ENCODE results near the gene PTGDR.
A peak's percentile ranks its signal among the peaks of the same experiment; 100 is the strongest.

PTGDR gene

DNA sequence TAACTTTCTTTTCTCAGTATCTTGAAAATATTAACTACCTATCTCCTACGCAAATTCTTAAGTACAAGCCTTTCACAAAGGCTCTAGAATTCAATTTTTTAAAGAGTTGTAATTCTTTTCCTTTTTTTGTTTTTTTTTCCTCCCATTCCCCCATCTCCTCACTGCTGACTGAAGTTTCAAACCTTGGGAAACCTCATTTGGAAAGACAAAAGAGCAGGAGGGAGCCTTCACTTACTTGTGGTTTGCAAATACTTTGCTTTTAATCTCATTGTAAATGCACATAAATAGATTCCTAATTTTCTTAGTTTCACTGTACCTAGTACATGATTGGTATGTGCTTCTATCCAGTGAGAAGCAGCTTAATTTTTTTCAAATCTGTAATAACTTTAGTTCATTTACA lies 15.8 kb upstream of the PTGDR start:
- Mint-ChIP-seq H3K4me3 (no peak overlapping the region), H3K4me1 (peaks cover 18% of the 10 kb centered on the region), H3K27ac (no peak overlapping the region), H3K27me3 (no peaks in the 10 kb centered on the region), H3K9me3 (peaks cover 12 to 13% of the 10 kb centered on the region in 2 donors)
- DNase-seq: no peak
- ATAC-seq: no peak

DNA sequence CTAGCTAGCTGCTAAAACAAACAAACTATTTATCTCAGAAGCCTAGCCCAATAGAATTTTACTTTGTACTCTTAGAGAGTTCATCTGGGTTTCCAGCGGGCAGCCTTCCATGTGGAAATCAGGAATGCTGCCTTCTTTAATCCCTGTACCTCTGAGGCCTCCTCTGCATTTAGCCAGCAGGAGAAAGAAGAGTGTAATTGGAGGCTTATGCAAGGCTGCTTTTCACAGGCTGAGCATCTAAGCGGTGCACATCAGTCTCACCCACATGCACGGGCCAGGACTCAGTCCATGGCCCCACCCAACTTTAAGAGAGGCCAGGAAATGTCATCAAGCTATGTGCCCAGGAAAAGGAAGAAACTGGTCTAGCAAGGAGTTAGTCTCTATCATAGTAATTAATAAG lies 14.0 kb upstream of the PTGDR start:
- peaks cover 0 to 6% of the 10 kb centered on the region in 2 donors for H3K9me3 Mint-ChIP-seq
- no peak for ATAC-seq

DNA sequence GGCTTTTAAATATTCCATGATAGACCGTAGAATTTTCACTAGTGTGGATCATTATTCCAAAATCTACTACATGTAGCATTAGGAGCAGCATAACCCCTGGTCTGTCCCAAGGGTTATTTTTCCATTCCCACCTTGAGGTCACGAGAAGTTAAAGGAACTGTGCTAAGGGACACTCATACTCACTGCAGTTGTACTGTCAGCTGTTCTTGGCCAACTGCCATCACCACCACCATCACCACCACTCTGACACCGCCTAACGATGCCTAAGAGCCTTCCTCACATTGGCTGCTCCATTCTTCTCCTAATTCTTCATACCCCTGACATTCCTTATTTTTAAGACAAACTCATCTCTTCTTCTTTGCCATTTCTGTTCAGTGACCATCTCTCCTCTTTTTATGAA lies 13.4 kb upstream of the PTGDR start:
- no peak overlapping the region for H3K4me3 Mint-ChIP-seq
- no peak for DNase-seq
- no peak overlapping the region for H3K27ac Mint-ChIP-seq
- H3K9me3 Mint-ChIP-seq: peaks cover 0 to 6% of the 10 kb centered on the region in 2 donors
- H3K27me3 Mint-ChIP-seq: no peaks in the 10 kb centered on the region
- no peak for ATAC-seq
- no peaks in the 10 kb centered on the region for H3K4me1 Mint-ChIP-seq

More for the DNA sequence above, 14.0 kb upstream of the PTGDR start:
- no peak overlapping the region for H3K27ac Mint-ChIP-seq
- no peaks in the 10 kb centered on the region for H3K27me3 Mint-ChIP-seq
- peaks cover under 1% of the 10 kb centered on the region for H3K4me1 Mint-ChIP-seq
- H3K4me3 Mint-ChIP-seq: no peak overlapping the region
- DNase-seq: no peak

DNA sequence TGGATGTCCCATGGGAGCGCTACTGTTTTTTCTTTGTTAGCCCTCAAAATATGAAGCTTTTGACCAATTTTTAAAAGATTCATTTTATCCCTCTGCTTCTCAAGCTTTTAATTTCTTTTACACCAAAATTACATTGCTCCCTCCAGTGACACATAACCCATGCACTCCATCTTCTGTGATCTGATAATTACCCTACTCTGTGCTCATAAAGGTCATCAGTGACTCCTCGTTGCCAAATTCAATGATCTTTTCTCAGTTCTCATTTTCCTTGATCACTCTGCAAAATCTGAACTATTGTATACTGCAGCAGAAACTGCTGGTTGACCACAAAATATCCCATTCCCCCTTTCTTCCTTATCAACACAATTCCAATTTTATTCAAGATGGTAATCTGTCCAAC lies 8.7 kb upstream of the PTGDR start:
- ATAC-seq: no peak
- no peak for DNase-seq
- H3K27ac Mint-ChIP-seq: no peak overlapping the region
- H3K27me3 Mint-ChIP-seq: no peaks in the 10 kb centered on the region
- no peaks in the 10 kb centered on the region for H3K9me3 Mint-ChIP-seq
- H3K4me3 Mint-ChIP-seq: no peak overlapping the region
- H3K4me1 Mint-ChIP-seq: no peaks in the 10 kb centered on the region

DNA sequence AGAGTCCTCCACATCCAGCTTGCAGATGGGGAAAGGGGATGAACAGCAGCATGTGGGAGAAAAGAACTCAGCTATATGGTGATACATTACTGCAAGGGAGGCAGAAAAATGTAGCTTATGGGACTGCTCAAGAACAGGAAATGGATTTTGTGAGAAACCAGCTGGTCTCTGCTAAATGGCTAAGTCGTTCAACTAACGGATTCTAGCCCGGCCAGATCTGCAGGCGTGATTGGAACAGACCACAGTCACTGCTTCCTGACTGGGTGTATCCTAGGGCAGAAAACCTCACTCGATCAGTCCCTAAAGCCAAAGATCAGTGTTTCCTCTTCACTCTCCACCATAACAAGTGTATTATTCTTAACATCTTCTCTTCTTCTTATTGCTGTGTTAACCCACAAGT lies 8.1 kb upstream of the PTGDR start:
- no peak overlapping the region for H3K27ac Mint-ChIP-seq
- H3K4me1 Mint-ChIP-seq: no peaks in the 10 kb centered on the region
- DNase-seq (no peak), ATAC-seq (no peak)
- H3K27me3 Mint-ChIP-seq: no peaks in the 10 kb centered on the region
- no peaks in the 10 kb centered on the region for H3K9me3 Mint-ChIP-seq
- H3K4me3 Mint-ChIP-seq: no peak overlapping the region

DNA sequence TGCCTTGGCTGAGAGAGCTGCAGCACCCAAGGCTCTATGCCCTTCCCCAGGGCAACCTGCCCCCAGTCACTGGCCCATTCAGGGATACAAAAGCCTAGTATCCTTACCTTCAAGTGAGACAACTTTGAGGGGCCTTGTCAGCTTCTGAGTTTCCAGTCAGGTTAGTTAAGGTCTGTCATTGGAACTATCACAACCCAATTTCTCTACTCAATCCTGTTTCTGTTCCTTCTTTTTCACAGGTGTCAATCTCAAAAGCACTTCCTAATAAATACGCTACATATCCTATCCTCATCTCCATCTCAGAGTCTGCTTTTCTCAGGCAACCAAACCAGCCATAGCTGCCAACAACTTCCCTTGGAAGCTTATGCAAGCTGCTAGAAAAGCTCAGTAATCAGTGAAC lies 4.9 kb upstream of the PTGDR start:
- DNase-seq (no peak), ATAC-seq (no peak)
- no peaks in the 10 kb centered on the region for H3K9me3 Mint-ChIP-seq
- H3K27ac Mint-ChIP-seq: no peak overlapping the region
- no peak overlapping the region for H3K4me3 Mint-ChIP-seq
- H3K4me1 Mint-ChIP-seq: peaks cover 27% of the 10 kb centered on the region
- H3K27me3 Mint-ChIP-seq: peaks cover 13% of the 10 kb centered on the region

DNA sequence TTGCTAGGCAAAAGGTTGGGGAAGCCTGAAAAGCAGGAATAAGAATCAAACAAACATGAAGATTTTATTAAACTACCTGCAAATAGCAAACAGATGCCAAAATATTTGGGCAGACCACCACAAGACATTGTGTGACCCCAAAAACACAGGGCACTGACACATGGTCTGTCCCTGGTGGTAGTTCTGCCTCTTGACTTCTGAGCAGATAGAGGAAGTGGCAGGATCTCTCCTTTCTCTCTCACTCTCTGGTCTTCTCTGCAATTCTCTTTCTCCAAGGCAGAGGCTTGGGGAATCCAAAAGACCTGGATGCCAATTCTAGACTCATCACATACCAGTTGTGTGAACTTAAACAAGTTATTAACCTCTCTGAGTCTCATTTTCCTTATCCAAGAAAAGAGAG lies 4.3 kb upstream of the PTGDR start:
- ATAC-seq (no peak), DNase-seq (no peak)
- H3K27me3 Mint-ChIP-seq: peaks cover 19% of the 10 kb centered on the region
- no peaks in the 10 kb centered on the region for H3K9me3 Mint-ChIP-seq
- H3K4me3 Mint-ChIP-seq: no peak overlapping the region
- no peak overlapping the region for H3K27ac Mint-ChIP-seq
- H3K4me1 Mint-ChIP-seq: peaks cover 32% of the 10 kb centered on the region

DNA sequence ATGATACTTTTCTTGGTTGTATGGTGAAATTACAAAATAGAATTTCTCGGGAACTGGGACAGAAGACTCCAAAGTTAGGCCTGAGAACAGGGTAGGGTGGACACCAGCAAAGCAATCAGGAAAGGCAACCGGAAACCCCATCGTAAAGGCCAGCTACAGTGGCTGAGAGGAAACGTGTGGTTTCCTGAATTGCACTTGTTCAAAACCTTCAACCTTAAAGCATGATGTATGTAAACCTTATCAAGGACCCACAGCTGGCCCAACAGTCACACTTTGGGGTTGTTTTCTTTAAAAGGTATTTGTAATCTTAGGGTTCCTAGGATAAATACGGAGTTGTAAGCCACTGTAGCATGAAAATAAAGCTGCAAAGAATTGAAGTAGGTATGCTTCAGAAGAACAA lies 2.2 kb upstream of the PTGDR start:
- peaks cover 42% of the 10 kb centered on the region for H3K4me1 Mint-ChIP-seq
- no peak overlapping the region for H3K4me3 Mint-ChIP-seq
- no peak overlapping the region for H3K27ac Mint-ChIP-seq
- DNase-seq (no peak), ATAC-seq (no peak)
- peaks cover 39% of the 10 kb centered on the region for H3K27me3 Mint-ChIP-seq
- H3K9me3 Mint-ChIP-seq: no peaks in the 10 kb centered on the region

DNA sequence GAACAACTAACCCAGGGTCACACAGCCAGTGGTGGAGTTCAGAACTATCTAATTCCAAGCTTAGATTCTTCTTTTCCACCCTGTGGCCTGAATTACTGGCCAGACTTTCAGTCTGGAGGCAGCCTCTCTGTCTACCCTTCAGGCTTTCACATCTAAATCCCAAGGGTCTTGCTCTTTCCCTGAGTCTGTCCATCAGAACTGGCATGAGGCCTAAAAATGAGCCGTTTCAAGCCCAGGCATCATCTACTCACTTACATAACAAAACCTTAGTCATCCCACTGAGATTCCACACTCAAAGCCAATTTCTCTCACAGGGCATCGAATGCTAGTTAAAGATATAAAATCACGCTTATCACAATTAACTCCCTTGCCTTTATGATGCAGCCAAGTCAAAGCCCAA lies 1.3 kb upstream of the PTGDR start:
- Mint-ChIP-seq H3K4me1 (peaks cover 42% of the 10 kb centered on the region), H3K9me3 (no peaks in the 10 kb centered on the region), H3K27me3 (peaks cover 39% of the 10 kb centered on the region), H3K4me3 (no peak overlapping the region), H3K27ac (no peak overlapping the region)
- no peak for DNase-seq
- no peak for ATAC-seq

DNA sequence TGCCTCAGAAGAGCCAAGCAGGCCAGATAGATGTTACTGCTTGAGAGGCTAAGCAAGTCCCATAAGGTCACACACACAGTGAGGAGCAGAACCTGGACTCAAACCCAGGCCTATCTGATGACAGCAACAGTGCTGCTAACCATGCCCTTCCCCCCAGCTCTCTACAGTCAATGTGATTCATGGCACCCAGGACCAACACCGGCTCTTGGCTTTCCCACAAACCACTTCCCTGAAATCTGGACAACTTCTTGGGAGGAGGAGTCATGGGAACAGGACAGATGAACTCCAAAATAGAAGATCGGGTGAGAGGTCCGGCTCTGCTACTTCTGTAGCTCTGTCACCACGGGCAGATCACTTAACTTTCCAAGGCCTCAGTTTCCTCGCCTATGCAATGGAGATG lies 716 bp upstream of the PTGDR start:
- peaks cover 39% of the 10 kb centered on the region for H3K27me3 Mint-ChIP-seq
- DNase-seq (no peak), ATAC-seq (no peak)
- no peaks in the 10 kb centered on the region for H3K9me3 Mint-ChIP-seq
- H3K4me3 Mint-ChIP-seq: no peak overlapping the region
- no peak overlapping the region for H3K27ac Mint-ChIP-seq
- peaks cover 42% of the 10 kb centered on the region for H3K4me1 Mint-ChIP-seq

DNA sequence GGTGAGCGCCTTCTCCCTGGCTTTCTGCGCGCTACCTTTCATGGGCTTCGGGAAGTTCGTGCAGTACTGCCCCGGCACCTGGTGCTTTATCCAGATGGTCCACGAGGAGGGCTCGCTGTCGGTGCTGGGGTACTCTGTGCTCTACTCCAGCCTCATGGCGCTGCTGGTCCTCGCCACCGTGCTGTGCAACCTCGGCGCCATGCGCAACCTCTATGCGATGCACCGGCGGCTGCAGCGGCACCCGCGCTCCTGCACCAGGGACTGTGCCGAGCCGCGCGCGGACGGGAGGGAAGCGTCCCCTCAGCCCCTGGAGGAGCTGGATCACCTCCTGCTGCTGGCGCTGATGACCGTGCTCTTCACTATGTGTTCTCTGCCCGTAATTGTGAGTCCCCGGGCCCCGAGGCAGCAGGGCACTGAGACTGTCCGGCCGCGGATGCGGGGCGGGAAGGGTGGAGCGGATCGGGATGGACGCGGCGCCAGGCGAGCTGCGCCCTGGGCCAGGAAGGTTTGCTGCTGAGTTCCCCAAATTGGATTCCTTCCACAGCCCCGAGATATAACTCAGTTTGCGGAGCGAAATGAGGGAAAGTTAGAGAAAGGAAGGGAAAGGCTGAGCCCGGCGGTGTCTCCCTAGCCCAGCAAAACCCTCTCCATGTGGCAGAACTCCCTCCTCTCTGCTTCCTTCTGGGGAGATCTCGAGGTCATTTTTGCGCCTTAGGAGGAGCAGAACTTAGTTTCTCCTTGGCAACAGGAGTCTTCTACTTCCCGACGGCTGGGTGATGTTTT lies 972 bp downstream of the PTGDR start:
- no peaks in the 10 kb centered on the region for H3K9me3 Mint-ChIP-seq
- DNase-seq (peak; percentile 32 to 34), ATAC-seq (peak; percentile 83)
- H3K4me1 Mint-ChIP-seq: peaks cover 42% of the 10 kb centered on the region
- no peak overlapping the region for H3K27ac Mint-ChIP-seq
- peak overlapping the region; percentile 83 to 94 for H3K4me3 Mint-ChIP-seq
- H3K27me3 Mint-ChIP-seq: peaks cover 47% of the 10 kb centered on the region

DNA sequence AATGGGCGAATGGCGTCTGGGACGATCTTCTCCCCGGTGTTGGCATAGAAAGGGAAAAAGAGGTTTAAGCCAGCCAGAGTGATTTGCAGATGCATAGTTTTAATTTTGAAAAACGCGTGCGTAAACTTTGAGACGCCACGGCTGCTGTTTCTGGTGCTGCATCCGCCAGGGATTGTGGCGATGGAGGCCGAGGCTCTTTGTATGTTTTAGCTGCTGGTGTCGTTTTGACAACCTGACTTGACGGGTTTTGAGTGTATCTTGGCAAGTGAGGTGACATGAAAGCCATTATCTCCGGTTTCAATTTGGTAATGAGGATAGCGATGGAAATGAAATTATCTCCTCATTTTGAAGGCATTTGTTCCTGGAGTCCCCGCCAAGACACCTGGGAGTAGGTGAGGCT lies 1.6 kb downstream of the PTGDR start:
- H3K9me3 Mint-ChIP-seq: no peaks in the 10 kb centered on the region
- no peak for DNase-seq
- H3K4me1 Mint-ChIP-seq: peaks cover 42% of the 10 kb centered on the region
- no peak for ATAC-seq
- H3K27me3 Mint-ChIP-seq: peaks cover 47% of the 10 kb centered on the region
- H3K4me3 Mint-ChIP-seq: peak overlapping the region; percentile 83 to 94
- no peak overlapping the region for H3K27ac Mint-ChIP-seq

DNA sequence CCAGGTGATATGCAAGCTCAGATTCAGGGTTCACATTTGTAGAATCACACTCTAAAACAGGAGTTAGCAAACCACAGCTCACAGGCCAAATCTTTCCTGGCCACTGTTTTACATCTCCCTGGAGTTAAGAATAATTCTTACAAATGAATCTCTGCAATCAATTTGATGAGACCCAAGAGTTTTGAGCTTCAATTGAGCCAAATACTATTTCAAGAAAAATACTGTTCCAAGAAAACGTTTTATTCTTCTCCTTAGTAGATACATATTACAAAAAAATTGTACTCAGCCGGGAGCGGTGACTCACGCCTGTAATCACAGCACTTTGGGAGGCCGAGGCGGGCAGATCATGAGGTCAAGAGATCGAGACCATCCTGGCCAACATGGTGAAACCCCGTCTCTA lies 2.5 kb downstream of the PTGDR start:
- ATAC-seq: no peak
- Mint-ChIP-seq H3K9me3 (no peaks in the 10 kb centered on the region), H3K4me3 (no peak overlapping the region), H3K27me3 (peaks cover 47% of the 10 kb centered on the region), H3K4me1 (peaks cover 40% of the 10 kb centered on the region), H3K27ac (no peak overlapping the region)
- DNase-seq: no peak

DNA sequence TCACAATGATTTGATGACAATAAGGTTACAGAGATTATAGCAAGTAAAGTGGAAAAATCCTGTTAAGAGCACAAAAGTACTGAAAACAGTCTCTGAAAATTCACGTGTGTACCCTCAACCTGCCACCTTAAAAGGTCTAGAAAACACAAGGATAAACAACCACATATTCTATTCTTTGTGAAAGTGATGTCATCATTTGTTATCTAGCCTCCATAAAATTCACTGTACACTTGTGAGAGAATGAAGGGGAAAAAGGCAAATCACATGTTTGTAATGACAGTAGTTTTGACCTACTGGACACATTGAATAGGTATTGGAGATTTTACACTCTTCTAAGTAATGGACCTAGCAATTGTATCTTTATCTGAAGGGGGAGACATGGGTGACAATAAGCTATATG lies 4.0 kb downstream of the PTGDR start:
- no peak overlapping the region for H3K27ac Mint-ChIP-seq
- peaks cover 25% of the 10 kb centered on the region for H3K4me1 Mint-ChIP-seq
- H3K27me3 Mint-ChIP-seq: peaks cover 44% of the 10 kb centered on the region
- ATAC-seq (no peak), DNase-seq (no peak)
- H3K9me3 Mint-ChIP-seq: no peaks in the 10 kb centered on the region
- H3K4me3 Mint-ChIP-seq: no peak overlapping the region

DNA sequence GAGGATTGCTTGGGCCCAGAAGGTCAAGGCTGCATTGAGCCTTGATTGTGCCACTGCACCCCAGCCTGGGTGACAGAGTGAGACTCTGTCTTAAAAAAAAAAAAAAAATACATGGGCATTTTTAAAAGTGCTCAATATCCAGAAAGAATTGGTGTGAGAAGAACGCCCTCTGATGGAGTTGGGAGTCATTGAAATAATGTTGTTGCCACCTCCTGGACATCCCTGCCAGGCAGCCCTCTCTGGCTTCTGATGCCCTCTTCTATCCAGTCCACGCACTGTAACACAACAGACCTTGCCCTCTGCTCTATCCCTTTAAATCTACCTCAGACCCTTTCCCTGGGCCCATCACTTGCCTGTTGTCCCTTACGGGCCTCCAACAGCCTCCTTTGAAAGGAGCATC lies 4.9 kb downstream of the PTGDR start:
- H3K4me3 Mint-ChIP-seq: no peak overlapping the region
- ATAC-seq: peak; percentile 51
- H3K27me3 Mint-ChIP-seq: peaks cover 36% of the 10 kb centered on the region

DNA sequence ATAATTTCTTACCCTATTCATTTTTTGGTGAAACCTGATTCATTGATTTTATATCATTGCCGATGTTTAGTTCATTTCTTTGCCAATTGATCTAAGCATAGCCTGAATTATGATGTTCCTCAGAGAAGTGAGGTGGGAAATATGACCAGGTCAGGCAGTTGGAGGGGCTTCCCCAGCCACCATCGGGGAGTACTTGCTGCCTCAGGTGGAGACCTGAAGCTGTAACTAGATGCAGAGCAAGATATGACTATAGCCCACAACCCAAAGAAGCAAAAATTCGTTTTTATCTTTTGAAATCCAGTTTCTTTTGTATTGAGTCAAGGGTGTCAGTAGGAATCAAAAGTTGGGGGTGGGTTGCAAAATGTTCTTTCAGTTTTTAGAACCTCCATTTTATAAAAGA lies 7.9 kb downstream of the PTGDR start:
- H3K27me3 Mint-ChIP-seq: peaks cover 7% of the 10 kb centered on the region
- no peak for DNase-seq
- no peaks in the 10 kb centered on the region for H3K4me1 Mint-ChIP-seq
- H3K4me3 Mint-ChIP-seq: no peak overlapping the region
- ATAC-seq: peak; percentile 65
- H3K27ac Mint-ChIP-seq: no peak overlapping the region
- no peaks in the 10 kb centered on the region for H3K9me3 Mint-ChIP-seq

More for the DNA sequence above, 4.9 kb downstream of the PTGDR start:
- Mint-ChIP-seq H3K27ac (no peak overlapping the region), H3K9me3 (no peaks in the 10 kb centered on the region), H3K4me1 (peaks cover 17% of the 10 kb centered on the region)
- peak; percentile 20 to 21 for DNase-seq

DNA sequence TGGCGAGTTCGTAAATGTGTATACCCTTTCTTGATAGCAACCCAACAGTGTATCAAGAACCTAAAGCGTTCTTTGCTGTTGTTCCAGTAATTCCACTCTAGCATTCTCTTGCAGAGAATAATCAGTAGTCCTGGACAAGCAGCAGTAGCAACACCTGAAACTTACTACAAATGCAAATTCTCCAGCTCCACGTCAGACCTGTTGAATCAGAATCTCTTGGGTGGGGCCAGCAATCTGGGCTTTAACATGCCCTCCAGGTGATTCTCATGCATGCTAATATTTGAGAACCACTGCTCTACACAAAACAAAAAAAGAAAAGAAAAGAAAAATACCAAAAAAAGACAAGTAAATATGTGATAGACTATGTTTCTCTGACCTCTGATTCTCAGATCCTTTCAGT lies 10.1 kb downstream of the PTGDR start:
- Mint-ChIP-seq H3K9me3 (no peaks in the 10 kb centered on the region), H3K4me1 (no peaks in the 10 kb centered on the region), H3K4me3 (no peak overlapping the region), H3K27ac (no peak overlapping the region), H3K27me3 (peaks cover 4% of the 10 kb centered on the region)
- no peak for ATAC-seq
- no peak for DNase-seq
